SK-N-SH (cell line): ENCODE data around the gene CAND1. TPM values are rescaled to one million over a fixed set of nuclear protein-coding genes. Genes with fewer than 3 reads are reported as not detected.

ENCODE experiments used
- CTCF ChIA-PET: fragments of 300-600, 350-600 bp; formaldehyde crosslinking; extraction: SDS; loops from one replicate; lab custom pipeline; 2021; lab: Yijun Ruan, JAX
- POLR2A ChIA-PET: fragments of 350-600 bp; sonication (Branson Sonifier 250); formaldehyde crosslinking; extraction: SDS; loops from one replicate; lab custom pipeline; 2020; ENCODE audit warnings: antibody characterized with exemption, inconsistent platforms; lab: Yijun Ruan, JAX
- DNase-seq: peaks from one replicate; pipeline ENCODE4 v3.0.0; 2012
- H2AFZ ChIP-seq: fragments of 200-600 bp; sonication (generic); 2 replicates; pipeline ENCODE4 v1.8.1; 2016; ENCODE audit warnings: antibody characterized with exemption, mild to moderate bottlenecking, low read depth
- H3F3A ChIP-seq: fragments of 200-600 bp; sonication (generic); replicated peaks from 2 replicates; pipeline ENCODE3; 2016; ENCODE audit warnings: antibody characterized with exemption, mild to moderate bottlenecking; ENCODE audit not compliant: insufficient read depth
- H3K27ac ChIP-seq, 2 experiments: fragments of 200-500 bp in 1 of 2; fragments of 200-600 bp in 1 of 2; sonication (Bioruptor generic) in 1 of 2; sonication (generic), shearing (Covaris generic) in 1 of 2; 2 replicates each; pipeline versions ENCODE4 v1.5.1 to v1.6.1; 2014 to 2016; ENCODE audit warnings: low read depth in 2 of 2, inconsistent platforms in 1 of 2, low read length in 1 of 2, mild to moderate bottlenecking in 1 of 2, mixed read lengths in 1 of 2
- H3K27me3 ChIP-seq: fragments of 200-600 bp; sonication (generic), shearing (Covaris generic); 2 replicates; pipeline ENCODE4 v1.6.1; 2016; ENCODE audit warnings: mixed run types; ENCODE audit not compliant: insufficient read depth
- H3K36me3 ChIP-seq, 2 experiments: fragments of 200-500 bp in 1 of 2; fragments of 200-600 bp in 1 of 2; sonication (Bioruptor generic) in 1 of 2; sonication (generic) in 1 of 2; replicated peaks in 1 of 2; 2 replicates each; pipeline versions ENCODE3 to v1.5.1; 2014 to 2016; ENCODE audit warnings: low read length in 1 of 2, mild to moderate bottlenecking in 1 of 2; ENCODE audit not compliant: insufficient read depth in 2 of 2, control insufficient read depth in 1 of 2
- H3K4me1 ChIP-seq, 2 experiments: fragments of 200-500 bp in 1 of 2; fragments of 200-600 bp in 1 of 2; sonication (Bioruptor generic) in 1 of 2; sonication (generic), shearing (Covaris generic) in 1 of 2; 2 replicates each; pipeline versions ENCODE4 v1.5.1 to v1.6.1; 2014 to 2016; ENCODE audit warnings: low read depth in 1 of 2, low read length in 1 of 2, mixed run types in 1 of 2; ENCODE audit not compliant: insufficient read depth in 2 of 2, control insufficient read depth in 1 of 2
- H3K4me2 ChIP-seq: fragments of 200-600 bp; sonication (generic), shearing (Covaris generic); 2 replicates; pipeline ENCODE4 v1.6.1; 2017; ENCODE audit warnings: mixed run types
- H3K4me3 ChIP-seq, 2 experiments: fragments of 200-500 bp in 1 of 2; fragments of 200-600 bp in 1 of 2; sonication (Bioruptor generic) in 1 of 2; sonication (generic), shearing (Covaris generic) in 1 of 2; 2 replicates each; pipeline versions ENCODE4 v1.5.1 to v1.8.1; 2014 to 2016; ENCODE audit warnings: low read depth in 2 of 2, inconsistent platforms in 1 of 2, low read length in 1 of 2, mild to moderate bottlenecking in 1 of 2, mixed read lengths in 1 of 2, moderate library complexity in 1 of 2
- H3K79me2 ChIP-seq: fragments of 200-600 bp; sonication (generic); 2 replicates; pipeline ENCODE4 v1.8.1; 2017; ENCODE audit warnings: mild to moderate bottlenecking; ENCODE audit not compliant: insufficient read depth
- H3K9ac ChIP-seq: fragments of 200-600 bp; sonication (generic); 2 replicates; pipeline ENCODE4 v1.6.1; 2017; ENCODE audit warnings: mixed run types
- H3K9me2 ChIP-seq: fragments of 200-600 bp; sonication (generic); 2 replicates; pipeline ENCODE4 v1.6.1; 2017; ENCODE audit warnings: mixed run types
- H3K9me3 ChIP-seq: fragments of 200-600 bp; sonication (generic); 2 replicates; pipeline ENCODE4 v1.6.1; 2017; ENCODE audit warnings: mixed run types, mild to moderate bottlenecking, moderate library complexity
- H4K20me1 ChIP-seq: fragments of 200-600 bp; sonication (generic); 2 replicates; pipeline ENCODE4 v1.6.1; 2017; ENCODE audit warnings: mild to moderate bottlenecking, mixed run types; ENCODE audit not compliant: insufficient read depth
- CHD2 ChIP-seq: fragments of 150-350 bp; IDR thresholded peaks from 2 replicates; pipeline ENCODE4 v1.6.1; 2018; ENCODE audit warnings: low read length; ENCODE audit not compliant: partially characterized antibody
- EP300 ChIP-seq, 2 experiments: IDR thresholded peaks; 2 replicates each; pipeline versions ENCODE4 v1.4.0 to v1.6.1; 2012; ENCODE audit warnings: borderline replicate concordance in 1 of 2, low read depth in 1 of 2, low read length in 1 of 2
- FOSL2 ChIP-seq: IDR thresholded peaks from 2 replicates; pipeline ENCODE4 v1.4.0; 2012; ENCODE audit warnings: low read depth, mild to moderate bottlenecking, moderate library complexity, borderline replicate concordance
- FOXJ3 ChIP-seq: sonication (generic); formaldehyde crosslinking; IDR thresholded peaks from 2 replicates; pipeline ENCODE4 v1.5.1; 2020; ENCODE audit warnings: mild to moderate bottlenecking, missing genetic modification reagents
- GABPA ChIP-seq: IDR thresholded peaks from 2 replicates; pipeline ENCODE4 v1.4.0; 2012; ENCODE audit warnings: low read depth, mild to moderate bottlenecking
- GATA2 ChIP-seq: sonication (generic); formaldehyde crosslinking; IDR thresholded peaks from 2 replicates; pipeline ENCODE4 v1.5.0; 2020; ENCODE audit warnings: mild to moderate bottlenecking, missing genetic modification reagents
- JUND ChIP-seq: IDR thresholded peaks from 2 replicates; pipeline ENCODE4 v1.4.0; 2012
- MAX ChIP-seq: IDR thresholded peaks from 2 replicates; pipeline ENCODE4 v1.4.0; 2012; ENCODE audit warnings: low read depth
- MEF2A ChIP-seq: IDR thresholded peaks from 2 replicates; pipeline ENCODE4 v1.4.0; 2012; ENCODE audit warnings: low read depth, borderline replicate concordance
- MXI1 ChIP-seq: IDR thresholded peaks from 2 replicates; pipeline ENCODE4 v1.6.1; 2012; ENCODE audit warnings: mild to moderate bottlenecking, low read depth, low read length, improper control_type of control experiment
- NRF1 ChIP-seq: IDR thresholded peaks from 2 replicates; pipeline ENCODE4 v1.6.1; 2012; ENCODE audit warnings: low read depth, mild to moderate bottlenecking, low read length
- RAD21 ChIP-seq: IDR thresholded peaks from 2 replicates; pipeline ENCODE4 v1.6.1; 2012; ENCODE audit warnings: mild to moderate bottlenecking, low read length
- RFX5 ChIP-seq: IDR thresholded peaks from 2 replicates; pipeline ENCODE4 v1.6.1; 2012; ENCODE audit warnings: mild to moderate bottlenecking, improper control_type of control experiment, low read length
- RXRA ChIP-seq: IDR thresholded peaks from 2 replicates; pipeline ENCODE4 v1.4.0; 2012; ENCODE audit warnings: low read depth, mild to moderate bottlenecking, borderline replicate concordance
- SMC3 ChIP-seq: IDR thresholded peaks from 2 replicates; pipeline ENCODE4 v1.6.1; 2012; ENCODE audit warnings: low read depth, low read length, improper control_type of control experiment
- TAF1 ChIP-seq: IDR thresholded peaks from 2 replicates; pipeline ENCODE4 v1.6.1; 2012; ENCODE audit warnings: low read depth, mild to moderate bottlenecking, low read length, moderate library complexity, borderline replicate concordance
- ZBTB33 ChIP-seq: IDR thresholded peaks from 2 replicates; pipeline ENCODE4 v1.4.0; 2012; ENCODE audit warnings: low read depth, borderline replicate concordance
- WGBS: methylation state at CpG from one replicate; pipeline ENCODE4 v1.1.6; 2017; ENCODE audit warnings: low lambda C conversion rate; 5-methylcytosine and 5-hydroxymethylcytosine counted together
- polyA plus RNA-seq, 3 experiments: library from polyadenylated mRNA; depleted of rRNA; stranded (reverse); fragments of >200 nt; gene quantifications; 2 replicates each; pipeline ENCODE4 v1.2.3, GENCODE V29; 2012
- TF ChIP-seq, protein P1 (sequence below): IDR thresholded peaks from 2 replicates; pipeline ENCODE4 v1.4.0; 2012; ENCODE audit warnings: low read depth, borderline replicate concordance
- TF ChIP-seq, protein P2 (sequence below): fragments of 150-350 bp; IDR thresholded peaks from 2 replicates; pipeline ENCODE4 v1.6.1; 2017; ENCODE audit warnings: antibody characterized with exemption, low read length, low read depth, borderline replicate concordance

CAND1 gene
- polyA plus RNA-seq, 1 of the 3 experiments (the other 2 are of a cell fraction): 17.4 TPM

DNA sequence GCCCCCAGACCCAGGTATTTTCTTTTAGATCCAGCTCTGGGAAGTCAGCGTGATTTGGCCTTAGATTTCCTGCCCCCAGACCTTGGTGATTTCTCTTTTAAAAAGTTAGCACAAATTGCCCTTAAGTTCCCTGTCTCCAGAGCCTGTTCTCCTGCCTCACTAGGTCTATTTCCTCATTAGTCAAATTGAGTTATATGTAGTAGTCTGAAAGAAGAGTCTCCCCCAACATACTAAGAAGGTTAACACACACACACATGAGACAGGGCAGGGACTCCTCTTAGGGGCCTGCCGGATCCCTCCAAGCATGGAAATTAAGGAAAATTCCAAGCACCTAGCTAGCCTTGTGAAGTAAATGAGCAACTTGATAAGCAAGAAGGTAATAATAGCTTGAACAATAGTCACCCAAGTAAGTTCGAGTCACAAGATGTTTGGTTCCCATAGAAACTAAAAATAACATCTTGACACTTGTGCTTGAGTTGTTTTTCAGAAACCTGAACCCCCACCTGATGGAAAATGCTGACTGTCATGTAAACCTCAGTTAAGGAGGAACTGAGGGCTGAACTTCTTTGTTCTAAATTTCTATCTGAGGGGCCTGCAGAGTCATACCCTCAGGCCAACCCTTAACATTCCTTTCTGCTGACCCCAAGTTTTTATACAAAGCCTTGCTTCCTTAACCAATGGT is 51.6 kb downstream of the CAND1 start:
- ChIA-PET CTCF (no interaction called here), POLR2A (no interaction called here)
- TF ChIP-seq GATA2 (CRISPR knock-in tag) (no peak), EP300 (IDR thresholded peaks at IDR 0.05; ENCODE audit: borderline replicate concordance in 1 of 2, low read depth in 1 of 2, low read length in 1 of 2) (no peak), GABPA (no peak), FOXJ3 (CRISPR knock-in tag) (no peak), FOSL2 (no peak), MXI1 (no peak), CHD2 (no peak), MAX (no peak), NRF1 (no peak), TAF1 (no peak), SMC3 (no peak), JUND (no peak), ZBTB33 (no peak), RFX5 (no peak), RAD21 (no peak), MEF2A (no peak), RXRA (no peak)
- TF ChIP-seq, protein P1, sequence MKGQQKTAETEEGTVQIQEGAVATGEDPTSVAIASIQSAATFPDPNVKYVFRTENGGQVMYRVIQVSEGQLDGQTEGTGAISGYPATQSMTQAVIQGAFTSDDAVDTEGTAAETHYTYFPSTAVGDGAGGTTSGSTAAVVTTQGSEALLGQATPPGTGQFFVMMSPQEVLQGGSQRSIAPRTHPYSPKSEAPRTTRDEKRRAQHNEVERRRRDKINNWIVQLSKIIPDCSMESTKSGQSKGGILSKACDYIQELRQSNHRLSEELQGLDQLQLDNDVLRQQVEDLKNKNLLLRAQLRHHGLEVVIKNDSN: no peak
- TF ChIP-seq, protein P2, sequence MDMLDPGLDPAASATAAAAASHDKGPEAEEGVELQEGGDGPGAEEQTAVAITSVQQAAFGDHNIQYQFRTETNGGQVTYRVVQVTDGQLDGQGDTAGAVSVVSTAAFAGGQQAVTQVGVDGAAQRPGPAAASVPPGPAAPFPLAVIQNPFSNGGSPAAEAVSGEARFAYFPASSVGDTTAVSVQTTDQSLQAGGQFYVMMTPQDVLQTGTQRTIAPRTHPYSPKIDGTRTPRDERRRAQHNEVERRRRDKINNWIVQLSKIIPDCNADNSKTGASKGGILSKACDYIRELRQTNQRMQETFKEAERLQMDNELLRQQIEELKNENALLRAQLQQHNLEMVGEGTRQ: no peak
- H3K9ac ChIP-seq: no peak overlapping the region
- no peak for DNase-seq
- peaks cover 33 to 41% of the 10 kb centered on the region in 2 experiments for H3K36me3 ChIP-seq
- no peak overlapping the region for H3K4me2 ChIP-seq
- WGBS: 100% methylated on average over 3 of the region's 3 CpGs
- H3F3A ChIP-seq: no peaks in the 10 kb centered on the region
- no peak overlapping the region for H2AFZ ChIP-seq
- no peaks in the 10 kb centered on the region for H3K4me1 ChIP-seq
- H3K27ac ChIP-seq: no peak overlapping the region
- H3K9me3 ChIP-seq: no peaks in the 10 kb centered on the region
- H3K4me3 ChIP-seq: no peak overlapping the region
- H4K20me1 ChIP-seq: no peaks in the 10 kb centered on the region
- H3K79me2 ChIP-seq: no peaks in the 10 kb centered on the region
- no peaks in the 10 kb centered on the region for H3K27me3 ChIP-seq
- no peaks in the 10 kb centered on the region for H3K9me2 ChIP-seq
